ENCODE results near the gene RUNX2. TPM values are rescaled to one million over a fixed set of nuclear protein-coding genes. Genes with fewer than 3 reads are reported as not detected.

Gene RUNX2
- total and polyA plus RNA-seq, 2 of the 8 experiments (the other 6 are each of a cell fraction or from before 2014, with no cell fraction given) = 0.26 to 1.2 TPM

- TF ChIP-seq CHD7 (IDR thresholded peaks at IDR 0.05; ENCODE audit: insufficient replicate concordance, low read length) = no peak
Measured at GRCh38 chr6:45606831-45607400, 278.8 kb downstream of the RUNX2 start (continued).

Data from H1 (cell line).